Fibroblast of skin of right quadriceps (primary cell): ENCODE measurements around the gene NXNL1.
"Not testable (repeated sequence)": the region's sequence is repeated elsewhere in the genome, so short reads cannot be mapped to it uniquely, and the experiment has no call there.

Source experiments
- DNase-seq: peaks from one replicate; pipeline ENCODE4 v3.0.0-alpha.2; 2013

The NXNL1 gene

GRCh38 chr19:17486545-17487240 lies 26.0 kb upstream of the NXNL1 start:
- DNase-seq: no peak

DNA sequence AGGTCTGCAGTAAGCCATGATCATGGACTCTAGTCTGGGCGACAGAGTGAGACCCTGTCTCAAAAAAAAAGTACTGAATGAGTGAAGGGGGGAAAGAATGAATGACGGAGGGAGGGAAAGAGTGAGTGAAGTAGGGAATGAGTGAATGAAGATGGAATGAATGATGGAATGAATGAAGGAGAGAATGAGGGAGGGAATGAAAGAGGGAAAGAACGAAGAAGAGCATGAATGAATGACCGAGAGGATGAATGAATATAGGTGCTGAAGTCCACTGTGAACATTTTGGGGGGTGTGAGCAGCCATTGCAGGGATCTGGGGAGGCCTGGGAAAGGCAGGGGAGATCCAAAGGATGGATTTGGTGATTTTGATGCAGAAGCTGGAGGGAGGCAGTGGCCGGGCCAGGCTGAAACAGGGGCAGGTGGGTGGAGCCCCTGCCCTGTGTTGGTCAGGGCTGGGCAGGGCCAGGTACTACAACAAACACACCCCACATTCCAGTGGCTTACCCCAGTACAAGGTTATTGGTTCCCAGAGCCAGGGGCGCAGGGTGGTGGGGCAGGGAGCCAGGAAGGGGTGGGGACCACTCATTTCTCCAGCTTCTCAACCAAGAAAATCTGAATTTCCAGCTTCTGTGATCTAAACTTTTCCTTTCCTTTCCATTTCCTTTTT lies 23.9 kb upstream of the NXNL1 start:
- no peak for DNase-seq

- DNase-seq: no peak
Observed at GRCh38 chr19:17483605-17484002, 22.9 kb upstream of the NXNL1 start.

- no peak for DNase-seq
Observed at GRCh38 chr19:17482877-17483604, 22.3 kb upstream of the NXNL1 start.

- no peak for DNase-seq
Observed at GRCh38 chr19:17481986-17482385, 21.3 kb upstream of the NXNL1 start.

GRCh38 chr19:17479325-17479791 lies 18.6 kb upstream of the NXNL1 start:
- DNase-seq: peak; percentile 74

- DNase-seq: peak; percentile 22
Observed at GRCh38 chr19:17475541-17476115, 14.9 kb upstream of the NXNL1 start.

- DNase-seq: not testable (repeated sequence)
Observed at GRCh38 chr19:17475011-17475540, 14.3 kb upstream of the NXNL1 start.

DNA sequence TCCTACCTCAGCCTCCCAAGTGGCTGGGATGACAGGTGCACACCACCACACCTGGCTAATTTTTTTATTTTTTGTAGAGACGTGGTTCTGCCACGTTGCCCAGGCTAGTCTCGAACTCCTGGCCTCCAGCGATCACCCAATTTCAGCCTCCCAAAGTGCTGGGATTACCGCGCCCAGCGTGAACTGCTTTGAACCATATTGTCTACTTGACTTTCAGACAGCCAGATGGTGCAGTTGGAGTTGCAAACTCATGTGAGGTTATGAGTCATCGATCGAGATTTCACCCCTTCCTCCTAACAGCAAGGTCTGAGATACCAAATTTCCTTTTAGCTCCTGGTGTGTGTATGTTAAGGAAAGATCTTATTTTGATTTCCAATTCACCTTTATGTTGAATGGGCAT lies 12.3 kb upstream of the NXNL1 start:
- peak; percentile 76 for DNase-seq

GRCh38 chr19:17471410-17472125 lies 10.8 kb upstream of the NXNL1 start:
- DNase-seq: no peak

- peak; percentile 99 for DNase-seq
Observed at GRCh38 chr19:17470068-17470841, 9.5 kb upstream of the NXNL1 start, which contains the start of gene SLC27A1. Gene SLC27A1, plus strand, starts transcription at chr19:17470524. Its CDS starts 17 bp downstream, at chr19:17470541.

- peak; percentile 96 for DNase-seq
Observed at GRCh38 chr19:17469481-17470067, 8.8 kb upstream of the NXNL1 start.

GRCh38 chr19:17469092-17469480 lies 8.4 kb upstream of the NXNL1 start:
- DNase-seq: no peak

DNA sequence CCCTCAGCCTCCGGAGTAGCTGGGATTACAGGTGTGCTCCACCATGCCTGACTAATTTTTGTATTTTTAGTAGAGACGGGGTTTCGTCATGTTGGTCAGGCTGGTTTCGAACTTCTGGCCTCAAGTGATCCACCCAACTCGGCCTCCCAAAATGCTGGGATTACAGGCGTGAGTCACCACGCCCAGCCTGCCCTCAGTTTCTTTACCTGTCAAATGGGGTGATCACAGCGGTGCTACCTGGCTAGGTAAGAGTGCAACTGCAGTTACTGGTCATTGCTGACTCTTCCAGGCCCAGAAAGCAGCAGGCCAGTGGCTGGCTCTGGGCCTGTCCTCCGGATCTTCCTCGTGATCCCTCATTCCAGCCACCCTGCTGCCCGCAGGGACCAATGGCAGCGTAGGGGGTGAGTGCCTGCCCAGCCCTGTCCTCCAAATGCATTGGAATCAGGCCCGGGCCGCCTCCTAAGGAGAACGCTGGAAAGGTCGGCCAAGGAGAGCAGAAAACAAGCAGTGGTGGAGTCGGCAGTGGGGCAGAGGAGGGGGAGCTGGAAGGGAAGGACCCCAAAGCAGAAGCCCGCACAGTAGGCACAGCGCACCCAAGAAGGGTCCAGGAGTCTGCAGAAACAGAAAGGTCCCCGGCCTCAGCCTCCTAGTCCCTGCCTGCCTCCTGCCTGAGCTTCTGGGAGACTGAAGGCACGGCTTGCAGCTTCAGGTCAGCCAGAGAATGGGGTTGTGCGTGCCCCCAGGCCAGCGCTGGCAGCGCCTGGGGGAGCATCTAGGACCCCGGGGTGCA lies 7.8 kb upstream of the NXNL1 start:
- no peak for DNase-seq

GRCh38 chr19:17467471-17468301 lies 7.0 kb upstream of the NXNL1 start:
- no peak for DNase-seq

GRCh38 chr19:17466487-17466850 lies 5.7 kb upstream of the NXNL1 start:
- no peak for DNase-seq

- no peak for DNase-seq
Observed at GRCh38 chr19:17458970-17459369, 1.8 kb downstream of the NXNL1 start.

GRCh38 chr19:17457616-17458015 lies 3.1 kb downstream of the NXNL1 start:
- DNase-seq: no peak

- no peak for DNase-seq
Observed at GRCh38 chr19:17456127-17456526, 4.6 kb downstream of the NXNL1 start.
